ENCODE results near the gene POMC.
"Not testable (repeated sequence)": the region's sequence is repeated elsewhere in the genome, so short reads cannot be mapped to it uniquely, and the experiment has no call there.

POMC gene

DNA sequence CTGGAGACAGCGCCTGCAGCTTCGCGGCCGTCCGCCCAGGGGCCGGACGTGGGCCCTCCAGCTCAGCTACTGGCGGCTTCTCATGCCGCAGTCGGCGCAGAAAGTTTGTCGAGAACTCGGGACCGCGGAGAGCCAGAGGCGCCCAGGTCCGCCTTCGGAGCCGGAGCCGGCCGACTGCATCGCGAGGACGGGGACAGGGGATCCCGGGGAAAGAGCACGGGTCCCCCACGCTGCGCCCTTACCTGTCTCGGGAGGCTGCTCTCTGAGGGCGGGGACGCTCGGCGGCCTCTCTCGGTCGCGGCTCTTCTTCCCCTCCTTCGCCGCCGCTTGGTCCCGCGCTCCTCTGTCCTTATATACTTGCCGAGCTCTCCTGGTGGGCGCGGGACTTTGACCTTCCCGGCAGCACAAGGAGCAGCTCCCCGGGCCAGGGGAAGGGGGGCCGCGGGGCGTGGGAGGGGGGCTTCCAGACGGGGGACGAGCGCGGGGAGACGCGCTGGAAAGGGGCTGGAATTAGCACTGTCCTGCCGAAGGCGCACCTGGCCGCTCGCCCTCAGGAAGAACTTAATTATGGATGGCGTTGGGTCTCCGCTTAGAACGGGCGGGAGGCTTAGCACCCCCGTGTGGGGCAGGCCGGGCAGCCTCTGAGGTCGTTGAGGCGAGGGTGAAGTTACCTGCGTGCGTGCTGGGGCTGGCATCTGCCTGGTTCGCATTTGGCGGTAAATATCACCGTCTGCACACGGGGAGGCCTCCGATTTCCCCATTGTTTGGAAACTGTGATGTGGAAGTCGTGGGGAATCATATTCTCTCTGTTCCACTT is at the start of gene POMC:
POMC (minus strand) TSS at position 325 of the 817 bp plus-strand sequence. CDS start 3,808 bp downstream, outside the sequence.
- in situ Hi-C loops (cut with MboI; ENCODE audit: low sequenced_read_pairs) = no loop called here

DNA sequence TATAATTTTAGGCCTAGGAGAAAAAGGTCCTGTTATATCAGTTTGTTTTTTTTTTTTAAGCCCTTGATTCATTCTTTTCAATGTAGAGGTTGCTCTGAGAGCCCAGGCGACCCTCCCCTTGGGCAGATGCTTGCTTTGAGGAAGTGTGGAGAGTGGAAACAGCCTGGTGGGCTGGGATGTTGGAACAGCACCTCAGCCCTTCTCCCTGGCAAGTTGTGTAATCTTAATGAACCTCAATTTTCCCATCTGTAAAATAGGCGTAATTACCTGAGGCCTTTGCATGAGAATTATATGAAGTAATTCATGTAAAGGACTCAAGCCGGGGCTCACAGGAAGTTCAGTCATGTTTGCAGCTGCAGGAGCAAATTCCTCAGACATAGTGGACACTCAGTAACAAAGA is 49.7 kb upstream of the POMC start:
- in situ Hi-C loops (cut with MboI; ENCODE audit: low sequenced_read_pairs) = no loop called here

DNA sequence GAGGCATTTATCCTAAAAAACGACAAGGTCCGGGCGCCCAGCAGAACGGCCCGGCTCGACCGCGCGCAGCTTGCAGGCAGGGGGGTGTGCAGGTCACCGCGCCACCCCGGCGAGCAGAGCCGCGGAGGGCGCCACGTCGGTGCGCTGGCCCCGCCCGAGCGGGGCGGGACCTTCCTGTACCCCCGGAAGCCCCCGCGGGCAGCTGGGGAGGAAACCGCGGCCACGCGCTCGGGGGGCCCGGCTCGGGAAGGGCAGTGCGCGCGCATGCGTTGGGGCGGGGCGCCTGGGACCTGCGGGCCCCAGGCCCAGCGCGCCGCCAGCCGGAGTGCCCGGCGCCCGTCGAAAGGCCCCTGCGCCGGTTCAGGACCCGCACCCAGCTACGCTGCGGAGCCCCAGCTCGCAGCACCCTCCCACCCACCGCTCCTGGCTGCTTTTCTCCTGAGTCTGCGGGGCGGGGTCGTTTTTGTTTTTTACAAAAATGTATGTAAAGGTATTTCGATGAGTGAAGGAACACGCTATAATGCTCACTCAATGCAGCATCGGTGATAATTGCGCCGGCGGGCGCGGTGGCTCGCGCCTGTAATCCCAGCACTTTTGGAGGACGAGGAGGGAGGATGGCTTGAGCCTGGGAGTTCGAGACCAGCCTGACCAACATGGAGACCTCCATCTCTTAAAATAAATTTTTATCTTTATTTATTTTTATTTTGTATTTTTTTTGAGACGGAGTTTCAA is 47.7 kb upstream of the POMC start:
- in situ Hi-C loops (cut with MboI; ENCODE audit: low sequenced_read_pairs) = no loop called here

DNA sequence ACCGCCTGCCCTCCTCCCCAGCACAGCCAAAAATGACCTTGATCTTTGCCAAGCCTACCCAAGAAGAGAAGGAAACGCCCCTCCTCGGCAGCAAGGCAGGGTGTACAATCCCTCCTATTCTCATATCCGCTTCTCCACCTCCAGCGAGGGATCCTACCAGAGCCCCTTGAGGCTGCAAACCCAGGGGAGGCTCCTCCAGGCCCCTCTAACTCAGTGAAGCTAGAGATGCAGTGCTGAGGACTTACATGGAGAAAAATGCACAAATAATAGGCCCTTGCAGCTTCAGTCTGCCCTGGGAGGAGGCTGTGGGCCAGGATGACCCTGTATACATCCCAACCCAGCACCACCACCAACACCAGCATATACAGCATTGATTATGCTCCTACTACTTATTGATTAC is 46.9 kb upstream of the POMC start:
- in situ Hi-C loops (cut with MboI; ENCODE audit: low sequenced_read_pairs) = no loop called here

DNA sequence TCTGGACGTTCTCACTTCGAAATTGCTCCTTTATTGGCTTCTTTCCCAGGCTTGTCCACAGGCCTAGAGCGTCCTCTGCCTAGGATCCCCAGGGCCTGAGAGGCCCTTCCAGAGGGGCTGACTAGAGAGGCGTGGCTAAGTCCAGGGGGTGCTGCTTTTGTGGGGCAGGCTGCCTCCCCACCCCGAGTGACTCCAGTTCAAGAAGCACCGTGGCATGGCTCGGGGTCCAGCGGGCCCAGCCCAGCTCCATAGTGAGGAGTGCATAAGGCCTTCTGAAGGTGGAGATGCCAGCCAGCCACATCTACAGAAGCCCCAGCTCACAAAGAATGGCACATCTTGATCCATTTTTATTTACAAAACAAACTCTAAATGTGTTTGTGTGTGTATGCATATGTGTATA is 44.8 kb upstream of the POMC start:
- in situ Hi-C loops (cut with MboI; ENCODE audit: low sequenced_read_pairs) = no loop called here

DNA sequence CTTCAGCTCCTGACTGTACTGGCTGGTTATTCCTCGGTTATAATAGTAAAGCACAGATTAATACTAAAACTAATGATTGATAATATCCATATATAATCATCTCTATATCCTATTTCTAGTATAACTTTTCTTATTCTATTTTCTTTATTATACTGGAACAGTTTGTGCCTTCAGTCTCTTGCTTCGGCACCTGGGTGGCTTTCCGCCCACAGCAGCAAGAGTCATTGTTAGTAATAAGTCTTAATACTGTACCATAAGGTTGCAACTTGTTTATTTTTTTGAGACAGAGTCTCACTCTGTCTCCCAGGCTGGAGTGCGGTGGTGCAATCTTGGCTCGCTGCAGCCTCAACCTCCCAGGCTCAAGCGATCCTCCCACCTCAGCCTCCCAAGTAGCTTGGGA is 42.5 kb upstream of the POMC start:
- in situ Hi-C loops (cut with MboI; ENCODE audit: low sequenced_read_pairs) = not testable (repeated sequence)

DNA sequence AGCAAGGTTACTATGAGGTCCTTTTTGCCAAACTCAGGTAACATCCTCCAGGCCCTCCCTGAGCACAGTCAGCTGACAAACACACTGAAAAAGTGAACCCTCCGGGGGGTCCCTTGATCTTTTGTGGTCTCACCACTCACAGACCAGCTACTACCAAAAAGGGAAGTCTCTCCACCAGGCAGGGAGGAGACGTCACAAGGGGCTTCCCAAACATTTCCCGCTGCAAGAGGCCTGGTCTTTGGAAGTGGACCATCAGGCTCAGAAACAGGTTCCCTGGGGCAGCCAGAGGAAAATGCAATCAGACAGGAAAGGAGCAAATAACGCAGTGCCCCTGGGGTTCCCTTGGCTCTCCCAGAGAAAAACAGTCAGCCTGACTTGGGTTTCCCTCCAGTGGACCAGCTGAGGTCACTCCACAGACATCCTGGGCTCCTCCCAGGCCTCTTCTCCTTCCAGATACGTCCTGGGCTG is 38.7 kb upstream of the POMC start:
- in situ Hi-C loops (cut with MboI; ENCODE audit: low sequenced_read_pairs) = no loop called here

DNA sequence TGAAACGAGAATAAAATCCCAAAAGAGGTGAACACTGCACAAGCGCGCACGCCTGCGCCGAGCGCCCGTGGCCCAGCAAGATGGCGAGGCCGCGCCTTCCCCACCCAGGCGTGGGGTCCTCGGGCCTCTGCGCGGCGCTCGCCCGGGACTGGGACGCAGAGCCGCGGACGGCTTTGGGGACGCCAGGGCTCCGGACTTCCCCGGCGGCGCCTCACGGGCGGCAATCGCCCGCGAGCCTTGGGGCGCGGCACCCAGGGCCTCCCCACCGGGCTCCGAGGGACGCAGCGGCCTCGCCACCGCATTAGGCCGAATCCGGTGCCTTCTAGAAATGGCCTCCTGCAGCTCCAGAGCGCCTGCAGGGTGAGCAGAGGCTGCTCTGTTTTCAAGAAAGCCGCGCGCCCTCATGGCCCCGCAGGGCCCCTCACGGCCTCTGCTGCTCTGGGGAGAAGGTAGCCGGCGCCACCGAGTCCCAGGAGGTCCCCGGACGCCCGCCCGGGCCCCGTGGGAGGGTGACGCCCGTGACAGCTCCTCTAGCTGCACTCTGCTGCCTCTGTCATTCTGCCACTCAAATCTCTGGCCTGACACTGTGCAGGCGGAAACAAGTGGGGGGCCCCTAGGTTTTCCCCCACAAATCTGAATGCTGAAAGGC is 35.9 kb upstream of the POMC start:
- in situ Hi-C loops (cut with MboI; ENCODE audit: low sequenced_read_pairs) = no loop called here

DNA sequence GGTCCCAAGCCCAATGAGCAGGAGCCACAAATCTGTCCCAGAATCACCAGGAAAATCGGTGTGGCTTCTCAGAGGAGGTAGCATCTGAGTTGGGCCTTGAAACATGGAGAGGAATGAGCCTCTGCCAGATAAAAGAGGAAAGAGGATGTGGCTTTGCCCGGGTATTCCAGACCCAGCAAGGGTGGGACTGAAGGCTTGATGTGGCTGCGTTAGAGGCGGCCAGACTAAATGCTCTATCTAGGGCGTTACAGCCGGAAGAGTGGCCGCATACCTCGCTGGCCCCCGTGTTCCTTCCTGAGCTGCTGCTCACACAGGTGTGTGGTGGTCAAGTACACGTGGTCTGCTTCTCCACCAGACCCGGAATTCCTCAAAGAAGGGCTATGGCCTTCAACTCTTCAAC is 33.9 kb upstream of the POMC start:
- in situ Hi-C loops (cut with MboI; ENCODE audit: low sequenced_read_pairs) = no loop called here

DNA sequence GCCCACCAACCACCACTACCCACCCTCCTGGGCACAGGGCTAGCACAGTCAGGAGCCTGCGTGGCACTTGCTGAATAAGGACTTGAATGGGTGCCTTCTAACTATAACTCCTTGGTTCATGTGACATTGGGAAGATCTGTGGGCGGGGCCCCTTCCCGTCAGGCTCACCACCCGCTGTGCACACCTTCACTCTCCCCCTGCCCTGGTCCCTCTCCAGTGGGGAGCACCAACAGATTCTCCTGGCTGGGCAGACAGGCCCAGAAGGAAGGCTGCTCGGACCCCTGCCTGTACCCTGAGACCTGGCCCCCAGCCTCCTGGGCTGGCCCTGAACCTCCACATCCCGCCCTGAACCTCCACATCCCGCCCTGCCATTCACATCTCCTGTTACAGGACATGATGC is 33.4 kb upstream of the POMC start:
- in situ Hi-C loops (cut with MboI; ENCODE audit: low sequenced_read_pairs) = no loop called here

DNA sequence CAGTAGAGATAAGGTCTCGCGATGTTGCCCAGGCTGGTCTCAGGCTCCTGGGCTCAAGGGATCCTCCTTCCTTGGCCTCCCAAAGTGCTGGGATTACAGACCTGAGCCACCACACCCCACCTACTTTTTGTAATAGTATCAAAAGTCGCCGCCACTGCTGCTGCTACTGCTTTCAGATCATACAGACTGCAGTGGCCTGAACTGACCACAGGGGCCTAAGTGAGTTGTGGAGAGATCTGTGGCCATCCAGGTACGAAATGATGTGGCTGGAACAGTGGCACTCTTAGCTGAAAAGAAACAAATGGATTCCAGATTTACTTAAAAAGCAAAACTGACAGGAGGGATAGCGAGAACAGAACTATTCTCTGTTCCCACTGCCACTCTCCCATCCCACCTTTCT is 32.9 kb upstream of the POMC start:
- in situ Hi-C loops (cut with MboI; ENCODE audit: low sequenced_read_pairs) = no loop called here

DNA sequence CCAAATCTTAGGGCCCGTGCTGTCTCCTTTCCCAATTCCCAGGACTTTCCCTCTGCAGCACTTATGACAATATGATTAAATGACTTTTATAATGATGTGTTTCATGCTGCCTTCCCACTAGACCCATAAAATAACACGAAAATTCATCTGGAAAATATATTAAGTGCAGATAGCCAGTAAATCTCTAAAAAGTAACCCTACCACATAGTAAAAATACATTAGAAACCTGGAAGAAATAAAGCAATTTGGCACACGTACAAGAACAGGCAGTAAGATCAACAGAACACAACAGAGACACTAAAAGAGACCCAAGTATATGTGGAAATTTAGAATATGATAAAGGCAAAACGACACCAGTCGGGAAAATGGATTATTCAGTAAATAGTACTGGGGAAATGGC is 30.2 kb upstream of the POMC start:
- in situ Hi-C loops (cut with MboI; ENCODE audit: low sequenced_read_pairs) = no loop called here

DNA sequence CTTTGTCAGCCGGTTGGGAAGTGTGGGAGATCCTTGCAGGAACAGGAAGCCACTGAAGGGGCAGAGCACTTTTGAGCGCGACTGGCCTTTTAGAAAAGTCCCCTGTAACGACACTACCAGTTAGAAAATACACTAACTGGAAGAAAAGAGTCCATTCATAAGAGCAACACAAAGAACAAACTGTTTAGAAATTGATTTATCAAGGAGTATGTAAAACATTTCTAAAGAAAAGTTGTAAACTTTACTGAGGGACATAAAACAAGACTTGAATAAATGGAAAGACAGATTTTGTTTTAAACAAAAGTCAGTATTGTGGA is 29.8 kb upstream of the POMC start:
- in situ Hi-C loops (cut with MboI; ENCODE audit: low sequenced_read_pairs) = no loop called here

DNA sequence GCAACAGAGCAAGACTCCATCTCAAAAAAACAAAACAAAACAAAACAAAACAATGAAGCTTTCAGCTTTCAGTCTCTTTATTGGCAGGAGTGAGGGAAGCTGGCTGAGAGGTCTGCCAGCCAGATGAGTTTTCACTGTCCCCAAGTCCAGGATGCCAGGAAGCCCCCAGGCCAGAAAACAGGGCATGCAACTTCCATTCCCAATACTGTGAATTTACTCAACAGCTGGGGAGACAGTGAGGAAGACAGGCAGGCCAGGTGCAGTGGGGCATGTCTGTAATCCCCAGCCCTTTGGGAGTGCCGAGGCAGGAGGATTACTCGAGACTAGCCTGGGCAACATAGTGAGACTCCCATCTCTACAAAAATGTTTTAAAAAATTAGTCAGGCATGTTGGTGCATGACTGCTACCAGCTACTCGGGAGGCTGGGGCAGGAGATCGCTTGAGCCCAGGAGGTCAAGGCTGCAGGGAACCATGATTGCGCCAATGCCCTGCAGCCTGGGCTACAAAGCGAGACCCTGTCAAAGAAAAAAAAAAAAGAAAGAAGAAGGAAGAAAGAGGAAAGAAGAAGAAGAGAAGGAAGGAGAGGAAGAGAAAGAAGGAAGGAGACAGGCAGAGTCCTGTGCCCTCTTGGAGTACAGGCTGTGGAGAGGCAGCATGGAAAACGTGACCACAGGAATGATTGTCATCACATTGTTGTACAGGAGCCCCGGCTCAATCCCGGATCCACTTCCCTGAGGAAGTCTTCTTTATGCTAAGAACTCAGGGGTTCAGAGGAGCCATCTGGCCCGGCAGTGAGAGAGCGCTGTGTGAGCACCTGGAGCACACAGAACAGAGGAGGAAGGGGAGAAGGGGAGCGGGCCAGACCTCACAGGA is 29.2 kb upstream of the POMC start:
- in situ Hi-C loops (cut with MboI; ENCODE audit: low sequenced_read_pairs) = no loop called here

DNA sequence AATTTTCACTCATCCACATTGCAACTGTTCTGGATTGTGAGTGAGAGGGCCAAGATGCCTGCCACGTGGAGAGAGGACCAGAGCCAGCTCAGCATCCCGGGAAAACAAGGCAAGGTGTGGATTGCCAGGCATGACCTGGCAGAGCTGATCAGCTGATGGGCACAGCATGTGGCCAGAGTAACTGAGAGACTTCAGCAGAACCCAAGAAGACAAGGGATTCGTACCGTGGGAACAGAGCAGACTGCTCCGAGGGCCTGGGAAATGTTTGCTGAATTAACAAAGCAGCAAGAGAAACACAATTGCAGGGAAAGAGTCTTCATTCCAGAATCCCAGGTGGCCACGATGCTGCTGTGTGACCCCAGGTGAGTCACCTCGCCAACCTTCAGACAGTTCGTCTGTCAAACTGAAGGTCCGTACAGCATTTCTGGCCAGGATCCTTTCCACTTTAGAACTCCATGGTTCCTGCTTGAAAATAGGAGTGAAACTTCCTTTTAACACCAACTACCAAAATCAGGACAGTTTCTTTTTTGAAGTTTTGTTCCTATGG is 26.3 kb upstream of the POMC start:
- in situ Hi-C loops (cut with MboI; ENCODE audit: low sequenced_read_pairs) = no loop called here

DNA sequence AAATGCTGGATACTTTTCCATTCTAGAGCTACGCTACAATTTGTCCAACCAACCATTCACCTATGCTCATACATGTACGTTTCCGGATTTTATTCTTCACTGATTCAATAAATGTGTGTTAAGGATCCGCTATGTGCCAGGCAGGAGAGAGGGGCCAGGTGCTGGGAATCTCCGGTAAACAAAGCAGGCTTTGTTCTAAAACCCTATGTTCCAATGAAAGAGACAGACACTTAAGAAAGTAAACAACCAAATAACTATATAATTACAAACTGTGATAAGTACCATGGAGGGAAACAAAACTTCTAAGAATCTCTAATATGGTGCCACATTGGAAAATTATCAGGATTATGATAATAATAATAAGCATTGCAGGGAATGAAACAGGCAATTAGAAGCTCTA is 22.2 kb upstream of the POMC start:
- in situ Hi-C loops (cut with MboI; ENCODE audit: low sequenced_read_pairs) = no loop called here

DNA sequence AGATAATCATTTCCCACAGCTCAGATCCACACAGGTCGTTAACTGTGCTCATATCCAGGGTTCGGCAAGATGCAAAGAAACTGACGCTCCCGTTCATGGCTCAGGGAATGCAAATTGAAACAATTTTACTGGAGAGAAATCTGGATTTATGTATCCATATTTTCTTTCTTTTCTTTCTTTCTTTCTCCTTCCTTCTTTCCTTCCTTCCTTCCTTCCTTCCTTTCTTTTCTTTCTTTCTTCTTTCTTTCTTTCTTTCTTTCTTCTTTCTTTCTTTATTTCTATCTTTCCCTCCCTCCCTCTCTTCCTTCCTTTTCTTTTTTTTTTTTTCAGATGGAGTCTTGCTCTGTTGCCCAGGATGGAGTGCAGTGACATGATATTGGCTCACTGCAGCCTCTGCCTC is 20.0 kb upstream of the POMC start:
- in situ Hi-C loops (cut with MboI; ENCODE audit: low sequenced_read_pairs) = no loop called here

DNA sequence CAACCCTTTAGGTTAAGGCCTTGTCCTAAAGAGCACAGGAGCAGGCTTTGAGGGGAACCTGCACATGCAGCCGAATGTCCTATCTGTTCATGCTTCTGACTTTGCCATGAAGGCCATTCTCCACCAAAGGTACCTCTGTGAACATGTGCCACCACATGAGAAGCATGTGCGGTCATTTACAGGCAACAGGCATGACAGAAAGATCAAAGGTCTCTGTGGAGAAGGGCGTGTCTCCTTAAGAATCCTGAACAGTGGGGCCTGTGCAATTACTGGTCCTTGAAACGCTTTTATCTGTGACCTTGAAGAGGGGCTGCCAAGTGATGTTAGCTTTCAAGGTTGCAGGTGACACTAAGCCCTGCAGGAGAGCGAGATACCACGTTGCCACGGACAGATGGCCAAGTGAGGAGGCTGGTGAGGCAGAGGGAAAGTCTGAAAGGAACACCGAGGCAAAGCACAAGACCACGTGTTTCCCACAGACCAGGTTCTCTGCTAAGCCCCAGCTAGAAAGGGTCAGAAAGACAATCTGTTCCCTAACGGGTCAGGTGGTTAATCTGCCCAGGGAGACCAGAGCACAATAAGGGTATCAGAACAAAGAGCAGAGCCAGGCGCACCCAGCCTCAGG is 19.5 kb upstream of the POMC start:
- in situ Hi-C loops (cut with MboI; ENCODE audit: low sequenced_read_pairs) = no loop called here

DNA sequence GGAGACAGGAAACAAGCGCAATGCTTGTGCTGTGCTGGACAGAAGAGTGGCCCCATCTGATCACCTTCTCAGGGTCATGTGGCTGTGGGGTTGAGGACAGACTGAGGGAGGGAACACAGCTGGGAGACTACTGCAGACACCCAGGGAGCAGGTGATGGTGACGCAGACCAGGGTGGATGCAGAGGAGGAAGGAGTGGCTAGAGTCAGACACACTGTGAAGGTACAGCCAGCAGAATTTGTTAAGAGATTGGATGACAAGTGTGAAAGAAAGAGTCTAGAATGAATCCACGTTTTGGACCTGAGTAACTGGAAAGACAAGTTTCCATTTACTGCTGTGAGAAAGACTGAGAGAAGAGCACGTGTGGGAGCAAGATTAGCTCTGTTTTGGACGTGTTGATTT is 15.9 kb upstream of the POMC start:
- in situ Hi-C loops (cut with MboI; ENCODE audit: low sequenced_read_pairs) = no loop called here

DNA sequence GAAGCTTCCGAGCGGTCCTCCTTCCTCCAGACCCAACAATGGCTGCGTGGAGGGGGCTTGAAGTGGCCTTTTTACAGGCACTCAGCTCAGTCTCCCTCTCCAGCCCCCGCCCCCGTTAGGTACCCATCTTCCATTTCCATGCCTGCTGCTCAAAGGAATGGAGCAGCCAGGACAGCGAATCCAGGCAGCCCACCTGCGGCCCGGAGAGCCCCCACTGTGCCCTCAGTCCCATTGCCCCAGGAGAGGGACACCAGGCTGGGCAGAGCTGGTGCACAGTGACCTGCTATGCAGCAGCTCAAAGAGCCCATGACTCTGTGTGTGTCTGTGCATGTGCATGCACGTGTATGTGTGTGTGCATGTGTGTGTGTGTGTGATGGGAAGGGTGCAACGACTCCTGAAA is 10.6 kb upstream of the POMC start:
- in situ Hi-C loops (cut with MboI; ENCODE audit: low sequenced_read_pairs) = no loop called here
